ENCODE data around the gene ZCRB1.
A peak's percentile ranks its signal among the peaks of the same experiment; 100 is the strongest.

Gene ZCRB1

DNA sequence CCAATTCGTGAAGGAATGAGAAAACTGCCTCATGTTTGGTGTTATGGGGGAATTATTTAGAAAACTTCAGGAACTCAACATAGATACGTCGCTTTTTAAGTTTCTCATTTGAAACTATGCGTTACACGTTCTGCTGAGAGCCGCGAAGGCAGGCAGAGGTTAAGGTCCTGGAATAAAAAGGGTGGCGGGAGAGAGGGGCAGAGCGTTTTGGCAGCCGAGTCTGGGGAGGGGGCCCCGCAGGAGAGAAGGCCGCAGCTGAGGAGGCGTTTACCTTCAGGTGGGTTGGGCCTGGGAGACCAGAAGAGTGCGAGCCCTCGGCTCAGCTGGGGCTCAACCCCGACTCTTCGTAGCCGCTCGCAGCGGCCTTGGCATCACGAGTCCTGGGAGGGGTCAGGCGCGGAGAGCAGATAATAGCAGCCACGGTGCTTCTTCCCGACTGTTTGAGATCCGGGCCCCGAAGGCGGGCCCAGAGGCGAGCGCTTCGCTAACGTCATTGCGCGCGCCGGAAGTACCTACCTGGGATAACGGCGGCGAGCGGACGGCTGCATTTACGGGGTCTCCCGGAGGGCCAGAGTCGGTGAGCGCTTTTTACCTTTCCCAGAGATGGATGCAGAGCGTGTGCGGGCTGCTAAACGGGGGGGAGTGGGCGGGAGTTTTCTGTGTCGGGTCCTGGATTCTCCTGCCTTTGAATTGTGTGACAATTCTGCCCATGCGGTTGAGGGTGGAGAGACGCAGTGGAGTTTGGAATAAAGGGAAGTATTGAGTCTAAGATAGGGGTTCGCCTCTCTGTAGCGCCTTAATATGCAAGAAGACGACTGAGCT, at the start of gene ZCRB1, which contains the start of gene PPHLN1:
Gene ZCRB1, minus strand, starts transcription at position 442 of the 822 bp plus-strand sequence. CDS start 1,992 bp downstream, outside the sequence.
Gene PPHLN1, plus strand, starts transcription at position 515 of the 822 bp plus-strand sequence. CDS start 9,736 bp downstream, outside the sequence.
- no peaks in the 10 kb centered on the region for H3K27me3 ChIP-seq (ENCODE audit: control insufficient read depth in 5 of 5, insufficient read depth in 4 of 5, low read length in 5 of 5)
- peak within 1 kb of the TSS; percentile 75 to 98 (median 89) for H3K4me3 ChIP-seq (ENCODE audit: low read depth in 1 of 5, low read length in 5 of 5)
- no peaks in the 10 kb centered on the region for H3K9me3 ChIP-seq (ENCODE audit: control insufficient read depth in 5 of 5, low read length in 5 of 5)
- H3K27ac ChIP-seq (ENCODE audit: low read depth, low read length), result peak within 1 kb of the TSS; percentile 82
- H3K36me3 ChIP-seq (ENCODE audit: control insufficient read depth in 5 of 5, insufficient read depth in 5 of 5, low read length in 5 of 5), result peaks cover 0 to 17% (median 7%) of the 10 kb centered on the region in 5 donors
- peaks cover 0 to 30% (median 26%) of the 10 kb centered on the region in 5 donors for H3K4me1 ChIP-seq (ENCODE audit: control insufficient read depth in 5 of 5, insufficient read depth in 5 of 5, low read length in 5 of 5)
- H3K9ac ChIP-seq (ENCODE audit: low read length in 5 of 5), result peak within 1 kb of the TSS; percentile 20 to 97 (median 89)

DNA sequence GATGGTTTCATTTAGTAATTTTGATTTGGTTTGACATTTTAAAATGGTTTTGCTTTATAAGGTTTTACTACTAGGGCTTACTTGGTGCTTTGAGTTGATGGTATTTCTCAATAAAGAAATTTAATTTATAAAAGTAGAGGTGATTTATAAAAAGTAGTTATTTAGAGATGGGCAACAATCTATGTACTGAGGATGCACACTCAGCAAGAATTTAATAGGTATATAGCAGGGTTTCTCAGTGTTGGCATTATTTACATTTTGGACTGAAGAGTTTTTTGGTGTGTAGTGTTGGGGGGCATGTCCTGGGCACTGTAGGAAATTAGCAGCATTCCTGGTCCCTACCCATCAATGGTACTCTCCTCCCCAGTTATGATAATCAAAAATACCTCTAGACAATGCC, 47.8 kb upstream of the ZCRB1 start:
- Histone ChIP-seq H3K27me3 (ENCODE audit: control insufficient read depth in 5 of 5, insufficient read depth in 4 of 5, low read length in 5 of 5) (no peaks in the 10 kb centered on the region), H3K9ac (ENCODE audit: low read length in 5 of 5) (no peak overlapping the region), H3K9me3 (ENCODE audit: control insufficient read depth in 5 of 5, low read length in 5 of 5) (no peaks in the 10 kb centered on the region), H3K27ac (ENCODE audit: low read depth, low read length) (no peak overlapping the region), H3K4me3 (ENCODE audit: low read depth in 1 of 5, low read length in 5 of 5) (no peak overlapping the region), H3K4me1 (ENCODE audit: control insufficient read depth in 5 of 5, insufficient read depth in 5 of 5, low read length in 5 of 5) (no peaks in the 10 kb centered on the region), H3K36me3 (ENCODE audit: control insufficient read depth in 5 of 5, insufficient read depth in 5 of 5, low read length in 5 of 5) (peaks cover 7 to 17% (median 13%) of the 10 kb centered on the region in 5 donors)

- no peak overlapping the region for H3K27ac ChIP-seq (ENCODE audit: low read depth, low read length)
These were observed 46.4 kb upstream of the ZCRB1 start for GRCh38 chr12:42372154-42372791.

DNA sequence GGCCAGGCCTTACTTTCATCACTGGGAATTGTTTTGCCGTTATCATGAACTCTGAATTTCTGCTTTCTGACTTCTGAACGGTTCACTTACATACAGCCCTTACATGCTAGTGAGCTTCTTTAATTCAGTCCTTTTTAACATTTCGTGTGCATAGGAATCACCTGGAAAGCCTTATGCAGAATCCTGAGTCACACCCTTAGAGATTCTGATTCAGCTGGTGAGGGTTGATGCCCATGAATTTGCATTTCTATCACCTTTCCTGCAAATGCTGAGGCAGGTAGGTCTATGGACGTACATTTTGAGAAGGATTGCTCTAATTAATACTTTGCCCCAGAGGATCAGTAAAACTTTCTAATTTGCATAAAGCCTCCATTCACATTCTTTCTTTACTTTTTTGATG, 44.1 kb upstream of the ZCRB1 start:
- Histone ChIP-seq H3K27ac (ENCODE audit: low read depth, low read length) (no peak overlapping the region), H3K4me1 (ENCODE audit: control insufficient read depth in 5 of 5, insufficient read depth in 5 of 5, low read length in 5 of 5) (no peaks in the 10 kb centered on the region), H3K4me3 (ENCODE audit: low read depth in 1 of 5, low read length in 5 of 5) (no peak overlapping the region), H3K27me3 (ENCODE audit: control insufficient read depth in 5 of 5, insufficient read depth in 4 of 5, low read length in 5 of 5) (no peaks in the 10 kb centered on the region), H3K9me3 (ENCODE audit: control insufficient read depth in 5 of 5, low read length in 5 of 5) (no peaks in the 10 kb centered on the region), H3K36me3 (ENCODE audit: control insufficient read depth in 5 of 5, insufficient read depth in 5 of 5, low read length in 5 of 5) (peaks cover 0 to 3% (median 3%) of the 10 kb centered on the region in 5 donors), H3K9ac (ENCODE audit: low read length in 5 of 5) (no peak overlapping the region)

More at GRCh38 chr12:42372154-42372791, 46.4 kb upstream of the ZCRB1 start:
- Histone ChIP-seq H3K4me3 (ENCODE audit: low read depth in 1 of 5, low read length in 5 of 5) (no peak overlapping the region), H3K9me3 (ENCODE audit: control insufficient read depth in 5 of 5, low read length in 5 of 5) (no peaks in the 10 kb centered on the region), H3K4me1 (ENCODE audit: control insufficient read depth in 5 of 5, insufficient read depth in 5 of 5, low read length in 5 of 5) (no peaks in the 10 kb centered on the region), H3K27me3 (ENCODE audit: control insufficient read depth in 5 of 5, insufficient read depth in 4 of 5, low read length in 5 of 5) (no peaks in the 10 kb centered on the region), H3K36me3 (ENCODE audit: control insufficient read depth in 5 of 5, insufficient read depth in 5 of 5, low read length in 5 of 5) (peaks cover 7 to 17% (median 12%) of the 10 kb centered on the region in 5 donors), H3K9ac (ENCODE audit: low read length in 5 of 5) (no peak overlapping the region)

- Histone ChIP-seq H3K9ac (ENCODE audit: low read length in 5 of 5) (no peak overlapping the region), H3K36me3 (ENCODE audit: control insufficient read depth in 5 of 5, insufficient read depth in 5 of 5, low read length in 5 of 5) (peaks cover 0 to 4% (median 0%) of the 10 kb centered on the region in 5 donors), H3K9me3 (ENCODE audit: control insufficient read depth in 5 of 5, low read length in 5 of 5) (no peaks in the 10 kb centered on the region), H3K27me3 (ENCODE audit: control insufficient read depth in 5 of 5, insufficient read depth in 4 of 5, low read length in 5 of 5) (no peaks in the 10 kb centered on the region), H3K4me1 (ENCODE audit: control insufficient read depth in 5 of 5, insufficient read depth in 5 of 5, low read length in 5 of 5) (no peaks in the 10 kb centered on the region), H3K27ac (ENCODE audit: low read depth, low read length) (no peak overlapping the region), H3K4me3 (ENCODE audit: low read depth in 1 of 5, low read length in 5 of 5) (no peak overlapping the region)
These were observed 39.6 kb upstream of the ZCRB1 start for GRCh38 chr12:42365486-42365885.

DNA sequence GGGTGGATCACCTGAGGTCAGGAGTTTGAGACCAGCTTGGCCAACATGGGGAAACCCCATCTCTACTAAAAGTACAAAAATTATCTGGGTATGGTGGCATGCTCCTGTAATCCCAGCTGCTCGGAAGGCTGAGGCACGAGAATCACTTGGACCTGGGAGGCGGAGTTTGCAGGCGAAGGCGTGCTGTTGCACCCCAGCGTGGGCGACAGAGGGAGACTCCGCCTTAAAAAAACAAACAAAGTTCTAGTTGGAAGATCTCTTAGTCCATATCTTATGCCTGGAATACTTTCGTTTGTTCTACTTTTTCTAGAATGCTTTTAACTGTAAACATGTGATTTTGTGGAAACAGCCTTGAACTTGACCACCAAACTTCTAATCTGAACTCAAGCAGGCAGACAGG, 38.8 kb upstream of the ZCRB1 start:
- Histone ChIP-seq H3K36me3 (ENCODE audit: control insufficient read depth in 5 of 5, insufficient read depth in 5 of 5, low read length in 5 of 5) (peaks cover 0 to 4% (median 0%) of the 10 kb centered on the region in 5 donors), H3K27ac (ENCODE audit: low read depth, low read length) (no peak overlapping the region), H3K9me3 (ENCODE audit: control insufficient read depth in 5 of 5, low read length in 5 of 5) (no peaks in the 10 kb centered on the region), H3K9ac (ENCODE audit: low read length in 5 of 5) (no peak overlapping the region), H3K4me1 (ENCODE audit: control insufficient read depth in 5 of 5, insufficient read depth in 5 of 5, low read length in 5 of 5) (no peaks in the 10 kb centered on the region), H3K4me3 (ENCODE audit: low read depth in 1 of 5, low read length in 5 of 5) (no peak overlapping the region), H3K27me3 (ENCODE audit: control insufficient read depth in 5 of 5, insufficient read depth in 4 of 5, low read length in 5 of 5) (no peaks in the 10 kb centered on the region)

DNA sequence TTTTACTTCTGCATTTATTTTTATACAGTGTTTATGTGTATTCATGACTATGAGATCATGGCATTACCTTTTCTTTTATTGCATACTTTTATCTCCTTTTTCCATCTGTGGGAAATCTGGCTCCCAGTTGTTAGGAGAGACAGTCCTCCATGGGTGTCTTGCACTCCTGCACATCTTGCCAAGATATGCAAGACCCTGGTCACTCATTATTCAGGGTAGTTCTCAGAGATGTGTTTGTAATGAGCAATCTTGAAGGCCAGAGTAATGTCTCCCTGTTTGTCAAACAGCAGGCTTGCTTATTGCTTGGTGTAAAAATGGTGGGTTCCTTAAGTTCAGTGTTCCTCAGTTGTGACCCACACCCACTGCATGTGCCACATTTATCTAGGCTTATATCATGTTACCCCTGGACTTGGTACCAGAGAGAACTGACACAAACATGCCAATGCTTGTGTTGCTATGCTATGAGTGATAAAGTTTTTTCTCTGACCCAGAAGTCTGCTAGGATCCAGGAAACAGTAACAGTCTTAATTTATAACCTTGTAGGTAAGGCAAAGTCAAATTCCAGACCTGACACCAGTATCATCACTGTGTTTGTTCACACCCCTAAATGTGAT, 36.9 kb upstream of the ZCRB1 start:
- Histone ChIP-seq H3K4me3 (ENCODE audit: low read depth in 1 of 5, low read length in 5 of 5) (no peak overlapping the region), H3K9me3 (ENCODE audit: control insufficient read depth in 5 of 5, low read length in 5 of 5) (no peaks in the 10 kb centered on the region), H3K27ac (ENCODE audit: low read depth, low read length) (no peak overlapping the region), H3K36me3 (ENCODE audit: control insufficient read depth in 5 of 5, insufficient read depth in 5 of 5, low read length in 5 of 5) (peaks cover 0 to 4% (median 3%) of the 10 kb centered on the region in 5 donors), H3K27me3 (ENCODE audit: control insufficient read depth in 5 of 5, insufficient read depth in 4 of 5, low read length in 5 of 5) (no peaks in the 10 kb centered on the region), H3K4me1 (ENCODE audit: control insufficient read depth in 5 of 5, insufficient read depth in 5 of 5, low read length in 5 of 5) (no peaks in the 10 kb centered on the region), H3K9ac (ENCODE audit: low read length in 5 of 5) (no peak overlapping the region)

DNA sequence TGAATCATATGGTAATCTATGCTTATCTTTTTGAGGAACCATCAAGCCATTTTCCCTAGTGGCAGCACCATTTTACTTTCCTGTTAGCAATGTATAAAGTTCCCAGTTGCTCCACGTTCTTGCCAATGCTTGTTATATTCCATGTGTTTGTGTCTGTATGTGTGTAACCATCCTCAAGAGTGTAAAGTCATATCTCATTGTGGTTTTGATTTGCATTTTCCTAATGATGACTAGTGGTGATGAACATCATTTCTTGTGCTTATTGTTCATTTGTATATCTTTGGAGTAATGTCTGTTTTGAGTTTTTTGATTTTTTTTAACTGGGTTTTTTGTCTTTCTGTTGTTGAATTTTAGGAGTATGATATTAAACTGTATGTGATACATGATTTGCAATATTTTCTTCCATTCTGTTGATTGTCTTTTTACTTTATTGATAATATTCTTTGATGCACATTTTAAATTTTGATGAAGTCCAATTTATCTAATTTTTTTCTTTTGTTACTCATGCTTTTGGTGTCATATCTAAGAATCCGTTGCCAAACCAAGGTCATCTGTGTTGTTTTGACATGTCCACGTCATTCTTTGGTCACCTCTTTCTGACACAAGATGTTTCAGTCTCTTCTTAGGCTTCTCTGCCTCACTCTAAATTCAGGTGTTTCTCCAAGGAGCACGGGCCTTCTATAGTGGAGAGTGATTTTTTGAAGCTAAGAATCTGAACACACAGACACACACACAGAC, 36.2 kb upstream of the ZCRB1 start:
- Histone ChIP-seq H3K4me1 (ENCODE audit: control insufficient read depth in 5 of 5, insufficient read depth in 5 of 5, low read length in 5 of 5) (no peaks in the 10 kb centered on the region), H3K27ac (ENCODE audit: low read depth, low read length) (no peak overlapping the region), H3K27me3 (ENCODE audit: control insufficient read depth in 5 of 5, insufficient read depth in 4 of 5, low read length in 5 of 5) (no peaks in the 10 kb centered on the region), H3K9ac (ENCODE audit: low read length in 5 of 5) (no peak overlapping the region), H3K36me3 (ENCODE audit: control insufficient read depth in 5 of 5, insufficient read depth in 5 of 5, low read length in 5 of 5) (peaks cover 0 to 4% (median 3%) of the 10 kb centered on the region in 5 donors), H3K4me3 (ENCODE audit: low read depth in 1 of 5, low read length in 5 of 5) (no peak overlapping the region), H3K9me3 (ENCODE audit: control insufficient read depth in 5 of 5, low read length in 5 of 5) (no peaks in the 10 kb centered on the region)

GRCh38 chr12:42360747-42361403, 35.0 kb upstream of the ZCRB1 start:
- no peaks in the 10 kb centered on the region for H3K27me3 ChIP-seq (ENCODE audit: control insufficient read depth in 5 of 5, insufficient read depth in 4 of 5, low read length in 5 of 5)
- H3K9me3 ChIP-seq (ENCODE audit: control insufficient read depth in 5 of 5, low read length in 5 of 5), result no peaks in the 10 kb centered on the region
- no peaks in the 10 kb centered on the region for H3K4me1 ChIP-seq (ENCODE audit: control insufficient read depth in 5 of 5, insufficient read depth in 5 of 5, low read length in 5 of 5)
- H3K4me3 ChIP-seq (ENCODE audit: low read depth in 1 of 5, low read length in 5 of 5), result no peak overlapping the region
- no peak overlapping the region for H3K27ac ChIP-seq (ENCODE audit: low read depth, low read length)
- H3K9ac ChIP-seq (ENCODE audit: low read length in 5 of 5), result no peak overlapping the region
- peaks cover 4 to 12% (median 6%) of the 10 kb centered on the region in 5 donors for H3K36me3 ChIP-seq (ENCODE audit: control insufficient read depth in 5 of 5, insufficient read depth in 5 of 5, low read length in 5 of 5)
